HT-29 (cell line): Measurements from ENCODE around the gene PRAMEF20. TPM values are rescaled to one million over a fixed set of nuclear protein-coding genes. Genes with fewer than 3 reads are reported as not detected.
"Not testable (repeated sequence)": the region's sequence is repeated elsewhere in the genome, so short reads cannot be mapped to it uniquely, and the experiment has no call there.

Experiments
- DNase-seq: peaks from one replicate; pipeline ENCODE4 v3.0.0-alpha.2; 2015; ENCODE audit warnings: low spot score
- total RNA-seq: library from RNA; depleted of rRNA; stranded (reverse); fragments of >200 nt; shearing (Covaris generic); gene quantifications from 2 replicates; pipeline ENCODE4 v1.2.3, GENCODE V29; 2014; rRNA removed

The PRAMEF20 gene
- total RNA-seq: not detected in 2 replicates

GRCh38 chr1:13410150-13410549 lies at the start of gene PRAMEF20:
Gene PRAMEF20, plus strand, starts transcription at chr1:13410450. Its CDS starts 5,905 bp downstream, at chr1:13416355.
- not testable (repeated sequence) for DNase-seq

- not testable (repeated sequence) for DNase-seq
Observed at GRCh38 chr1:13362364-13362763, 47.9 kb upstream of the PRAMEF20 start.

GRCh38 chr1:13364928-13365327 lies 45.3 kb upstream of the PRAMEF20 start:
- not testable (repeated sequence) for DNase-seq

- DNase-seq: not testable (repeated sequence)
Observed at GRCh38 chr1:13366536-13366935, 43.7 kb upstream of the PRAMEF20 start.

- DNase-seq: peak; percentile 71
Observed at GRCh38 chr1:13368544-13368943, 41.7 kb upstream of the PRAMEF20 start.

GRCh38 chr1:13378983-13379382 lies 31.3 kb upstream of the PRAMEF20 start:
- DNase-seq: not testable (repeated sequence)

- not testable (repeated sequence) for DNase-seq
Observed at GRCh38 chr1:13380380-13380779, 29.9 kb upstream of the PRAMEF20 start.

- not testable (repeated sequence) for DNase-seq
Observed at GRCh38 chr1:13389332-13389731, 20.9 kb upstream of the PRAMEF20 start, which contains the start of gene PRAMEF17. Gene PRAMEF17, plus strand, starts transcription at chr1:13389632. Its CDS starts 26 bp downstream, at chr1:13389658.

- DNase-seq: not testable (repeated sequence)
Observed at GRCh38 chr1:13393004-13393403, 17.2 kb upstream of the PRAMEF20 start.

- not testable (repeated sequence) for DNase-seq
Observed at GRCh38 chr1:13394761-13395160, 15.5 kb upstream of the PRAMEF20 start.

- not testable (repeated sequence) for DNase-seq
Observed at GRCh38 chr1:13395311-13395710, 14.9 kb upstream of the PRAMEF20 start.

- no peak for DNase-seq
Observed at GRCh38 chr1:13407811-13408210, 2.4 kb upstream of the PRAMEF20 start.

GRCh38 chr1:13430495-13430894 lies 20.2 kb downstream of the PRAMEF20 start:
- no peak for DNase-seq

- DNase-seq: no peak
Observed at GRCh38 chr1:13432251-13432650, 22.0 kb downstream of the PRAMEF20 start.

- DNase-seq: not testable (repeated sequence)
Observed at GRCh38 chr1:13433694-13434358, 23.6 kb downstream of the PRAMEF20 start.

GRCh38 chr1:13435458-13435857 lies 25.2 kb downstream of the PRAMEF20 start:
- no peak for DNase-seq

GRCh38 chr1:13439104-13439783 lies 29.0 kb downstream of the PRAMEF20 start:
- DNase-seq: not testable (repeated sequence)

GRCh38 chr1:13443335-13443979 lies 33.2 kb downstream of the PRAMEF20 start:
- DNase-seq: no peak

- DNase-seq: no peak
Observed at GRCh38 chr1:13450204-13450603, 40.0 kb downstream of the PRAMEF20 start.

GRCh38 chr1:13451399-13451965 lies 41.2 kb downstream of the PRAMEF20 start:
- no peak for DNase-seq

GRCh38 chr1:13456904-13457532 lies 46.8 kb downstream of the PRAMEF20 start:
- no peak for DNase-seq
